HTR-8/SVneo (cell line): Measurements from ENCODE around the gene BRAF.
A peak's percentile ranks its signal among the peaks of the same experiment; 100 is the strongest.
"Not testable (repeated sequence)": the region's sequence is repeated elsewhere in the genome, so short reads cannot be mapped to it uniquely, and the experiment has no call there.

Experiments
- DNase-seq: peaks from one replicate; pipeline ENCODE4 v3.0.0; 2011; ENCODE audit warnings: low spot score, mixed read lengths; ENCODE audit not compliant: insufficient read length
- FAIRE-seq: peaks from 2 replicates; lab custom pipeline; 2011; peaks lifted over from hg19 to GRCh38; lab: Jason Lieb, UNC

Gene BRAF

GRCh38 chr7:140673063-140673773 is 251.5 kb downstream of the BRAF start:
- no peak for FAIRE-seq
- no peak for DNase-seq

GRCh38 chr7:140672382-140673062 is 252.2 kb downstream of the BRAF start, which contains the start of gene ADCK2:
ADCK2 (plus strand) TSS chr7:140672945; CDS start chr7:140673331, 386 bp downstream.
- DNase-seq (peak; percentile 69), FAIRE-seq (no peak)

- DNase-seq: no peak
- FAIRE-seq: no peak
Measured at GRCh38 chr7:140671966-140672365, 252.8 kb downstream of the BRAF start.

- no peak for FAIRE-seq
- no peak for DNase-seq
Measured at GRCh38 chr7:140670343-140670935, 254.3 kb downstream of the BRAF start.

- not testable (repeated sequence) for DNase-seq, FAIRE-seq
Measured at GRCh38 chr7:140669862-140670261, 254.9 kb downstream of the BRAF start.

- DNase-seq (no peak), FAIRE-seq (no peak)
Measured at GRCh38 chr7:140669352-140669751, 255.4 kb downstream of the BRAF start.
